A673 (cell line): ENCODE measurements around the gene MEGF11. TPM values are rescaled to one million over a fixed set of nuclear protein-coding genes. Genes with fewer than 3 reads are reported as not detected.

Experiments
- BruUV-seq: library from RNA; stranded (reverse); fragments of 400-500 nt; replicated peaks from 2 replicates; lab custom pipeline; 2021; lab: Mats Ljungman, UMichigan
- CTCF ChIA-PET: fragments of 300-600 bp; sonication (Branson Sonifier 250); formaldehyde crosslinking; loops from one replicate; lab custom pipeline; 2022; ENCODE audit warnings: antibody characterized with exemption; lab: Charles Lee
- POLR2A ChIA-PET: fragments of 300-600 bp; sonication (Branson Sonifier 250); formaldehyde crosslinking; loops from one replicate; lab custom pipeline; 2022; ENCODE audit warnings: antibody characterized with exemption; ENCODE audit not compliant: low non-redundant PET; lab: Charles Lee
- DNase-seq: peaks from one replicate; pipeline ENCODE4 v3.0.0-alpha.2; 2015; ENCODE audit warnings: low spot score
- H3K27ac ChIP-seq: fragments of 200-600 bp; sonication (generic); 2 replicates; pipeline ENCODE4 v1.5.1; 2016; ENCODE audit warnings: mixed run types, low read depth, mild to moderate bottlenecking, mixed read lengths, antibody characterized with exemption, low read length; ENCODE audit not compliant: poor library complexity, severe bottlenecking
- H3K27me3 ChIP-seq: fragments of 200-600 bp; sonication (generic); replicated peaks from 2 replicates; pipeline ENCODE4 v1.6.1; 2017; ENCODE audit warnings: mixed run types, low read depth, mild to moderate bottlenecking, mixed read lengths, antibody characterized with exemption, low read length; ENCODE audit not compliant: insufficient read depth, poor library complexity
- H3K36me3 ChIP-seq: fragments of 200-600 bp; sonication (generic); 2 replicates; pipeline ENCODE4 v1.6.1; 2016; ENCODE audit warnings: mixed run types, mild to moderate bottlenecking, mixed read lengths, antibody characterized with exemption, low read length; ENCODE audit not compliant: insufficient read depth, poor library complexity, severe bottlenecking
- H3K4me1 ChIP-seq: fragments of 200-600 bp; sonication (generic); 2 replicates; pipeline ENCODE4 v1.6.1; 2017; ENCODE audit warnings: mixed run types, mild to moderate bottlenecking, mixed read lengths, antibody characterized with exemption, low read length; ENCODE audit not compliant: insufficient read depth, poor library complexity, severe bottlenecking
- H3K4me3 ChIP-seq: fragments of 200-600 bp; sonication (generic); 2 replicates; pipeline ENCODE4 v1.5.1; 2016; ENCODE audit warnings: low read depth, mixed run types, mild to moderate bottlenecking, mixed read lengths, low read length; ENCODE audit not compliant: poor library complexity, severe bottlenecking
- H3K9me3 ChIP-seq: fragments of 200-600 bp; sonication (generic); 2 replicates; pipeline ENCODE4 v1.6.1; 2016; ENCODE audit warnings: mixed run types, low read depth, mild to moderate bottlenecking, mixed read lengths, antibody characterized with exemption, low read length; ENCODE audit not compliant: poor library complexity, severe bottlenecking
- CTCF ChIP-seq: fragments of 300-800, 200-600 bp; sonication (generic); conservative IDR thresholded peaks from 2 replicates; pipeline ENCODE4 v1.5.1; 2017; ENCODE audit warnings: low read depth, mild to moderate bottlenecking, antibody characterized with exemption, low read length, moderate library complexity, mixed read lengths
- EZH2 ChIP-seq: fragments of 200-600 bp; sonication (generic); IDR thresholded peaks from 2 replicates; pipeline ENCODE4 v1.6.1; 2017; ENCODE audit warnings: borderline replicate concordance, low read depth, mild to moderate bottlenecking, mixed read lengths, antibody characterized with exemption, low read length; ENCODE audit not compliant: poor library complexity, severe bottlenecking
- intact Hi-C: fragments of 100-400 bp; cut with micrococcal nuclease; formaldehyde crosslinking; loops from one replicate; pipeline ENCODE4 v1.10.0; 2022; ENCODE audit not compliant: unreplicated experiment
- total RNA-seq: library from RNA; stranded (reverse); gene quantifications from 2 replicates; pipeline ENCODE4 v1.2.3, GENCODE V29; 2021

MEGF11 gene
- total RNA-seq, 1 experiment from 2014 or later, result 0.43 TPM

- no TSS peak for BruUV-seq
- intact Hi-C loops, result no loop called here
- CTCF ChIA-PET, result no interaction called here
These were observed 267.1 kb downstream of the MEGF11 start for GRCh38 chr15:65986416-65986815.

DNA sequence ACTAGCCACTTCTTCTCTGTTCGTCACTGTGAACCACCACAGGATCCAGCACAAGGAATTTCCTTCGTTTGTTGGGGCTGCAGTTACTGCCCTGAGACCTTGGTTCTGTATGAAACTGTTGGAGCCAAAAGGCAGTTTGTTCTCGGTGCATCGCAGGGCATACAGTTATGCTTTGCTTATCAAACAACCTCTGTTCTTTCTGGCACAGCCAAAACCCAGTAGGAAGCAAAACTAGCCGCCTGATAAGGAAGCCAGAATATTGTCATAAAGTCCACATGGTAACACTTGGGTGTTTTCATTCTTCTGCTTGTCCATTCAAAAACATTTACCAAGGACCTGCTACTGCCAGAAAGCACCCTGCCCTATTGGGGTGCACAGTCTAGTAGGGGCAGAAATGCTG lies 268.2 kb downstream of the MEGF11 start:
- Histone ChIP-seq H3K27me3 (peaks cover 49% of the 10 kb centered on the region), H3K36me3 (no peaks in the 10 kb centered on the region), H3K9me3 (no peaks in the 10 kb centered on the region), H3K4me1 (no peaks in the 10 kb centered on the region), H3K27ac (no peak overlapping the region), H3K4me3 (no peak overlapping the region)
- TF ChIP-seq EZH2, result no peak
- no peak for TF ChIP-seq CTCF
- POLR2A ChIA-PET, result no interaction called here
- BruUV-seq, result no TSS peak
- CTCF ChIA-PET, result no interaction called here
- intact Hi-C loops, result no loop called here
- no peak for DNase-seq

More at GRCh38 chr15:65986416-65986815, 267.1 kb downstream of the MEGF11 start:
- Histone ChIP-seq H3K27me3 (peaks cover 49% of the 10 kb centered on the region), H3K9me3 (no peaks in the 10 kb centered on the region), H3K4me3 (no peak overlapping the region), H3K27ac (no peak overlapping the region), H3K36me3 (no peaks in the 10 kb centered on the region), H3K4me1 (no peaks in the 10 kb centered on the region)
- no peak for DNase-seq
- TF ChIP-seq EZH2 (no peak), CTCF (no peak)
- POLR2A ChIA-PET, result no interaction called here

- Histone ChIP-seq H3K4me1 (no peaks in the 10 kb centered on the region), H3K36me3 (no peaks in the 10 kb centered on the region), H3K9me3 (no peaks in the 10 kb centered on the region), H3K27me3 (peaks cover 49% of the 10 kb centered on the region), H3K27ac (no peak overlapping the region), H3K4me3 (no peak overlapping the region)
- intact Hi-C loops, result loop anchor here (5.0 kb wide), 2 partner anchors 105 to 305 kb away; no protein-coding TSS in a partner anchor
- POLR2A ChIA-PET, result interaction anchor here (0.6 to 0.7 kb wide), 2 partner anchors 105 to 831 kb away, joined by 3 to 6 read pairs; no protein-coding TSS in a partner anchor
- no peak for TF ChIP-seq EZH2
- TF ChIP-seq CTCF, result no peak
- DNase-seq, result no peak
- BruUV-seq, result no TSS peak
- CTCF ChIA-PET, result no interaction called here
These were observed 270.8 kb downstream of the MEGF11 start for GRCh38 chr15:65982627-65983322.
